Activated CD4-positive, alpha-beta T cell treated with anti-CD3 and anti-CD28 coated beads for 4 hours (primary cell): ENCODE data around the gene MGAT1.
A peak's percentile ranks its signal among the peaks of the same experiment; 100 is the strongest.
"Not testable (repeated sequence)": the region's sequence is repeated elsewhere in the genome, so short reads cannot be mapped to it uniquely, and the experiment has no call there.

Experiments
- DNase-seq, 2 donors: peaks; one replicate each; pipeline ENCODE4 v3.0.0-alpha.2; 2020

The MGAT1 gene

DNA sequence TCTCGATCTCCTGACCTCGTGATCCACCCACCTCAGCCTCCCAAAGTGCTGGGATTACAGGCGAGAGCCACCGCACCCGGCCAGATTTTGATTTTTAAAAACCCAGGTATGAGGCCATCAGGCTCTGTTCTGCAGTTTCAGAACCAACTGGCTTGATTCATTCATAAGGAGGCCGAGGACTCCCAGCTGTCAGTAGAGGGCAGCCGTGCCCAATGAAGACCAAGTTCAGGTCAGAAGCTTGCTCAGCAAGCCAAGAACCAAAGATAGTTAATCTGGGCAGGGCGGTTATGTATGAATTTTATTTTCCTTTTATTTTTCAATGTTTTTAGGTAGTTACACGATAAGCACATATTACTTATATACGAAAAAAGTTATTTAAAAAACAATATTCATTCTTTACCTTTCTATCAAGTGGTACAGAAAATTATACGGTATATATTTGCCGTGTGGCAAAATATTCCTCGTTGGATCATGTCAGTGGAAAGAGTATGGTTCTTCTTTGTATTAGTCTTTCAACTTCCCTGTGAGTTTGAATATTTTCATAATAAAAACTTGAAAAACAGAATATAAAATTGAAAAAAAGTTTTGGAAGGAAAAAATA is 18.0 kb downstream of the MGAT1 start:
- DNase-seq: peak; percentile 75 to 79

DNA sequence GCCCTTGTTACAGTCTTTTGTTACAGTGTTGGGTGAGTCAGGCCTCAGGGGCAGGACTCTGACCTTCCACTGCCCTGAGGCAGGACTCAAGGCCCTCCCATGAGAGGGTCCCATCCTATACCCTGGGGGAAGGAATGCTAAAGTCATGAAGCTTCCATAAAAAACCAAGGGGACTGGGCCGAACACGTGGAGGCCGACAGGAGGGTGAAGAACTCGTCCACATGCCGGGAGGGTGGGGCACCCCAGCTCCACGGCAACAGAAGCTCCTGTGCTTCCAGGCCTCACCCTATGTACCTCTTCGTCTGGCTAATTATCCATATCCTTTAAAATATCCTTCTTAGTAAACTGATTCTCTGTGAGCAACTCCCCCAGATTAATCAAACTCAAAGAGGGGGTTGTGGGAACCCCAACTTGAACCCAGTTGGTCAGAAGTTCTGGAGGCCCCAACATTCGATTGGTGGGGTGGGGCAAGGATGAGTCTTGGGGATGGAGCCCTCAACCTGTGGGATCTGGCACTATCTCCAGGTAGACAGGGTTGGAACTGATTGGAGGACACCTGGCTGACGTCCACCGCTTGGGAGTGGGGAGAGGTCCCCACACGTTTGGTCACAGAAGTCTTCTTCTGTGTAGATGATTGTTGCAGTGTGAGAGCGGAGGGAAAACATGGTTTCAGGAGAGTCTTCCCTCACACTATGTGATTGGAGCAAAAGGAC is 19.1 kb downstream of the MGAT1 start:
- no peak for DNase-seq

DNA sequence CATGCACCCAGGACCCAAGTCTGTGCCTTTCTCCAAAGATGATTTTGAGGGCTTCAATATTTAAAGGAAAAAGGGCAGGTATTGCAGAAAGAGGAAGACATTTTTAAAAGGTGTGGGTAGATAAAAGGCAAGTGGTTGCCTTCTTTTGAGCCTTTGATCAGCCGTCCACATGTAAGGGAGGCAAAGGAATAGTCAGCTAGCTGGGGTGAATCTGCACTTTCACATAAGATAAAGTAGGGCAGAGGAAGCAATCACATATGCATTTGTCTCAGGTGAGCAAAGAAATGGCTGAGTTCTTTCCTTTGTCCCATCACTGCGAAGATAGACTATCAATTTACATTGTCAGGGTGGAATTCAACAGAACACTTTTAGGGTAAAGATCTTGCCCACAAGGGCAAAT is 19.9 kb downstream of the MGAT1 start:
- no peak for DNase-seq

DNA sequence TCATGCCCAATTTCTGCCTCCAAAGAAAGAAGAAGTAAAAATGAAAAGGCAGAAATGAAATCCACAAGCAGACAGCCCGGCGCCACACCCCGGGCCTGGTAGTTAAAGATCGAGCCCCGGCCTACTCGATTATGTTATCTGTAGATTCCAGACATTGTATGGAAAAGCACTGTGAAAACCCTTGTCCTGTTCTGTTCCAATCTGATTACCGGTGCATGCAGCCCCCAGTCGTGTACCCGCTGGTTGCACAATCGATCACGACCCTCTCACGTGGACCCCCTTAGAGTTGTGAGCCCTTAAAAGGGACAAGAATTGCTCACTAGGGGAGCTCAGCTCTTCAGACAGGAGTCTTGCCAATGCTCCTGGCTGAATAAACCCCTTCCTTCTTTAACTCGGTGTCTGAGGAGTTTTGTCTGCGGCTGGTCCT is 20.7 kb downstream of the MGAT1 start:
- DNase-seq: not testable (repeated sequence)

DNA sequence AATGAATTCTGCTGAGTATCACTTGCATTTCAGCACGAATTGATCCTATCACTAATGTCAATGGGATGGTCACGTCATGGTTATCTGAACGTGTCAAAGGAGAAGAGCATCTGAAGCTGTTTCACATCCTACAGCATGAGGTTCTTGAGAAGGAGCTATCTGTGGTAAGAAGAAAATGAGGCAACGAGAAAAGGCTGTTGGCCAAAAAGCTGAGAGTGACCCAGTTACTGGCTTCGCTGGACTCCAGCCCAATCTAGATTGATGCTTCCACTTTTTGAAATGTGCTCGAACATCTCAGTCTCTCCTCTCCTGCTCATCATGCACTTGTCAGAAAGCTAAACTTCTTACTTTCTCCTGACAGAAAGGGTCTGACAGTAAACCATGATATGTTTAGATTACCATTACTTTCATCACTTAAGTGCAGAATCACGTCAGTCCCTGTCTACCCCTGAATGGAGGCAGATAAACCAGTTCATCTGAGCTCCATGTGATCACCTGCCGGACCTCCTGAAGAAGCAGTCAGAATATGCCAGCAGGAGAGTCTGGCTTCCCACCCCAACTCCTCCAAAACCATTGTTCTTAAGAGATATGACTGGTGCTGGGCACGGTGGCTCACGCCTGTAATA is 22.5 kb downstream of the MGAT1 start:
- no peak for DNase-seq

DNA sequence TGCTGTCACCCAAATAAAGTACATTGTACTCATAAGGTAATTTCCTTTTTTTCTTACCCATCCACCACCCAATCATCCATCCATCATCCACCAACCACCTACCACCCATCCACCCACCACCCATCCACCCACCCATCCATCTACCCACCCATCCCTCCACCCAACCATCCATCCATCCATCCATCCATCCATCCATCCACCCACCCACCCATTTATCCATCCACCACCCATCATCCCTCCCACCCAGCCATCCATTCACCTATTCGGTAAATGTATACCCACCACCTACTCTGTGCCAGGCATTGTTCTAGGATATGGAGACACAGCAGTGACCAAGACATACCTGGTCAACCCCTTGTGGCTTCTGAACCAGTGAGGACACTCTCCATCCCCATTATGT is 25.1 kb downstream of the MGAT1 start:
- DNase-seq: no peak

DNA sequence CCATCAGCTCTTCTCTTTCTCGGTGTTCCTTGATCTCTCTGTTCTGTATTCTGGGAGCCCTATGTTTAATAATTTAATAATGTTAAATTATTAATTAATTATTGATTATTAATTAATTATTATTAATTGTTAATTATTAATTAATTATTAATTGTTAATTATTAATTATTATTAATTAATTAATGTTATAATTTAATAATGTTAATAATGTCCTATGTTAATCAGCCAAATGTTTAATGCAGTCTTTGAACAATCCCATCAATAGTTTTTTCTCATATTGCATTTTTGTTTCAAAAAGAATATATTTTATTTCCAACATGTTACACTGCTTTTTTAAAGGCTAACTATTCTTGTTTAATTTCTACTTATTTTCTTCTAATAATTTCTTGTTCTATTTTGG is 26.2 kb downstream of the MGAT1 start:
- DNase-seq: no peak

DNA sequence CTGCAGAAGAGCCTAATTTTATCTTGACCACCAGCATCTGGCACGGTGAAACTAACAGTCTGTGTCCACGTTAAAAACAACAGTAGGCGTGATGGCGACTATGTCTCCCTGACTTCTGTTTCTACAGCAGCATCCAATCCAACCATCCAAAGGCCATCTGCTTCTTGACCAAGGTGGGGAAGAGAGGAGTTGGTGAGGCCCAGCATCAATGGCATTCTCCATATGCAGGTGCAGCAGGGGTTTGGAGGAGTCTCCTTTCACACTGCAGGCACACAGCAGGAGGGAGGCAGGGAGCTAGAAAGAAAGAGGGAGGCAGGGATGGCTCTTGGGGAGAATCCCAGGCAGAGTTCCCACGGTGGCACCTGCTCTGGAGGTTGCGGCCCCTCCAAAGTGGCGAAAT is 27.0 kb downstream of the MGAT1 start:
- no peak for DNase-seq

DNA sequence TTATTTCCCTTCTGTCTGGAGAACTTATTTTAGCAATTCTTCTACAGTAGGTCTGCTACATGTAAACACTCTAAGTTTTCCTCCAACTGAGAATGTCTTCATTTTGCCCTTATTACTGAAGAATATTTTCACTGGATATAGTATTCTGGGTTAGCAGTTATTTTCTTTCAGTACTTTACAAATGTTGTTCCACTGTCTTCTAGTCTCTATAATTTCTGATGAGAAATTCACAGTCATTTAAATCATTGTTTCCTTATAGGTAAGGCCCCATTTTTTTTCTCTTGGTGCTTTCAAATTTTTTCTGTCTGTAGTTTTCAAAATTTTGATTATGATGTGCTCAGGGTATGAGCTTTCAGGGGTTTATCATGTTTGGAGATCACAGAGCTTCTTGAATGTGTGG is 30.8 kb downstream of the MGAT1 start:
- DNase-seq: no peak

DNA sequence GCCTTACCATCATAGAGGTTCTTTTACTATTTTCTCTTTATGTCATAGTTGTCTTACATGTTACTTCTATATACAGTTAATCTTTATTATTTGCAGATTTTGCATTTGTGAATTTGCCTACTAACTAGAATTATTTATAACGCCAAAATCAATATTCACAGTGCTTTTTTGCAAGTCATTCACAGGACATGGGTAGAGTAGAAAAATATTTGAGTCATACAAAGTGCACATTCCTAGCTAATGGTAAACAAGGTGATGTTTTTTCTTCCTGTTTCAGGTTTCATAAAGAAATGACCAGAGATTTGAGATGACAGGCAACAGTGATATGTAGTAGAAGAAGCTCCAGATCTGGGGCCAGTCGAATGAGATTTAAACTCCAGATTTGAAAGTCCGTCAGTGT is 32.8 kb downstream of the MGAT1 start:
- DNase-seq: no peak

DNA sequence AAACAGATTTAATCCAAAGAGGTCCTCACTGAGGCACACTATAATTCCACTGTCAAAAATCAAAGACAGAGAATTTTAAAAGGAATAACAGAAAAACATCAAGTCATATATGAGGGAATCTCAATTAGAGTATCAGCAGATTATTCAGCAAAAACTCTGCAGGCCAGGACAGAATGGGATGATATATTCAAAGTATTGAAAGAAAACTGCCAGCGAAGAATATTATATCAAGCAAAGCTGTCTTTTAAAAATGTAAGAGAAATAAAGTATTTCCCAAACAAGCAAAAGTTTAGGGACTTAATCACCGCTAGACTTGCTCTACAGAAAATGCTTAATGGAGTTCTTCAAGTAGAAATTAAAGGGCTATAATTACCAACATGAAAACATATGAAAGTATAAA is 47.0 kb downstream of the MGAT1 start:
- DNase-seq: no peak

DNA sequence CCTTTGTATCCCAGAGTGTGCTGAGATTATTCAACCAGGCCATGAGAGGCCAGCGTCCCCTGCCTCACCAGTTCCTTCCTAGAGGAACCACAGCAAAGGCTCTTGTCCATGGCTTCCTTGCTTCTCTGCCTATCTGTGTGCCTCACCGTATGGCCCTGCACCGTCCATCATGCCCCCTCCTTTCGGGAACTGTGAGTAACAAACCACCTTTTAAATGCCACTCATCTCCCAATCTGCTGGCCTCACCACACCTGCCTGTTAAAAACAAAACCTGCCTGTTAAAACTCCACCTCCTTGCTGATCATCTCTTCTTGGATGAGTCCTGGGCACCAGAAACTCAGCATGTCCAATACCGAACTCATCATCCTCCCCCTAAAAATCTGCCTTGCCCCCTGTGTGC is 58.4 kb downstream of the MGAT1 start:
- no peak for DNase-seq

DNA sequence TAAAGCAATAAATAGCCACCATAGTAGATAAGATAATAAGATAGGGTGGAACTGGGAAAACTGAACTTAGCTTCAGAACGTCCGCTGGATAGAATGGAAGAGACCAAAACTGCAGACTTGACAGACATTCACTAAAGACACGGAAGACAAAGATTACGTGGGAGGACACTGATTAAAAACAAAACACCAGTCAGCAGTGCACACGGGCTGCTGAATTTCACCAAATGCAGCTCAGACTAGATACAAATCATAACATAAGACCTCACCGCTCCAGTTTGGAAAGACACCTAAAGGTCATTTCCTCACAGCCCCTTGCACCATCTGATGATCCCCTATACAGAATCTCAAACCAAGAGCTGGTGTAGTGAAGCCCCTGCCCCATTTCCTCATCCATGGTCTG is 59.9 kb downstream of the MGAT1 start:
- no peak for DNase-seq

DNA sequence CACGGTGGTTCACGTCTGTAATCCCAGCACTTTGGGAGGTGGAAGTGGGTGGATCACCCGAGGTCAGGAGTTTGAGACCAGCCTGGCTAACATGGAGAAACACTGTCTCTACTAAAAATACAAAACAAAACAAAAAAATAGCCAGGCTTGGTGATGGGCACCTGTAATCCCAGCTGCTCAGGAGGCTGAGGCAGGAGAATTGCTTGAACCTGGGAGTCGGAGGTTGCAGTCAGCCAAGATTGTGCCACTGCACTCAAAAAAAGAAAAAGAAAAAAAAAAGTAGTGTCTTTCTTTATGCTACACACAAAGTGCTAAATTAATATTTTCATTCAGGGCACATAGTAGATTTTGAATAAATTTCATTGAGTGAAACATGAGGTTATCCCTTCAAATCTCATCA is 61.7 kb downstream of the MGAT1 start:
- DNase-seq: not testable (repeated sequence)

DNA sequence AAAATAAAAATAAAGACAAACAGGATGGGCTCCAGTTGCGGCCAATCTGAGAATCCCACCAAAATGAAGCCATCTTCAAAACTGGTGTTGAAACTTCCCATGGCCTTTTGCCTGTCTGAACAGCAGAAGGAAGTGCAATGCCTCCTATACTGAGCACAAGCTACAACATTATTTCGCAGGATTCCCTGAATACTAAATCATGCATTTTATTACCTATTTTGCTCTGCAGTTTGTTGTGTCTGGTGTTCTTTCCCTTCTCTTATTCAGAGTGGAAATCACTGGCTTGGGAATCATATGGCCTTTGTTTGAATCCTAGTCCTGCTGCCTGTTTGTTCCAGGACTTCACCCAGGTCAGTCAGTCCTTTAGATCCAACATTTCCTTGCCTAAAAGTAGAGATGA is 62.6 kb downstream of the MGAT1 start, which contains the start of gene OR2Y1:
OR2Y1 (minus strand) TSS at position 101 of the 400 bp plus-strand sequence; CDS start at position 101, 0 bp downstream.
- no peak for DNase-seq

DNA sequence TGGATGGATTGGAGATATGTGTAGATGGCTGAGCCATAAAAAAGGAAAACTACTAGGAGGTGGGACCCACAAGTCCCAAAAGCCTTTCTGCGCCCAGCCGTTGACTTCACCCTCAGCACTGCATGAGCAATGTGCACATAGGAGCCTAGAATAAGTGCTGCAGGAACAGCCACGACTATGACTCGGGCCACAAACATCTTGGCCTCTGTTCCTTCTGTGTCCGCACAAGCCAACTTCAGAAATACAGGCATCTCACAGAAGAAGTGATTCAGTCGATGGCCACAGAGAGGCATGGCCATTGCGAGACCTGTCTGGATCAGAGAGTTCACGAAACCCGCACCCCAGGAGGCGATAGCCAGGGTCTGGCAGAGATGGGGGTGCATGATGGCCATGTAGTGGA is 63.3 kb downstream of the MGAT1 start:
- no peak for DNase-seq

DNA sequence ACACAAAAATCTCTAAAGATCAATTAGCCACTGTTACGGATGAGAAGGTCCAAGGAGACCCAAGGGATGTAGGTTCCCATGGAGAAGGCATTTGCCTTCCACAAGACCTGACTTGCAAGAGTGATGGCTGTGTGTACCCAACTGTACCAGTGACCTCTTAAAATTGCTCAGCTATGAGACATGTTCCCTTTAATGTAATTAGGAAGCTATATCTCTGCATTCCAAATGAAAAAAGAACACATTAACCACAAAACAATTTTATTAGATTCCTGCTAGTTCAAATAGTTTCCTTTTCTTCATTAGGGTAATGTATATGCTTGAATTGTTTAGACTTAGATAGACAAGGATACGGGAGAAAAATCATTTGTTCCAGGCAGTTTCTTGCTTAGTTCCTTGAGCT is 66.1 kb downstream of the MGAT1 start:
- DNase-seq: no peak
